ENCODE data around the gene SGCD. TPM values are rescaled to one million over a fixed set of nuclear protein-coding genes. Genes with fewer than 3 reads are reported as not detected.

SGCD gene
- total and polyA plus RNA-seq, 9 of the 15 experiments (the other 6 are each of a cell fraction or from before 2014, with no cell fraction given): not detected

- H3K79me2 ChIP-seq (ENCODE audit: control insufficient read depth, insufficient read depth, low read length): no peaks in the 10 kb centered on the region
- BruUV-seq (replicated peaks): no TSS peak
- FAIRE-seq (no peak), ATAC-seq (no peak), DNase-seq (ENCODE audit: extremely low read depth in 1 of 4, low spot score in 3 of 4) (no peak)
- no peaks in the 10 kb centered on the region for H3K9me3 ChIP-seq (replicated peaks; ENCODE audit: control insufficient read depth, insufficient read depth, low read depth, low read length)
- no peaks in the 10 kb centered on the region for H3K4me1 ChIP-seq (replicated peaks in 1 of 2; ENCODE audit: control insufficient read depth in 2 of 2, insufficient read depth in 2 of 2, low read length in 2 of 2)
- no peak overlapping the region for H3K4me2 ChIP-seq (ENCODE audit: insufficient read depth, low read length)
- no peaks in the 10 kb centered on the region for H4K20me1 ChIP-seq (replicated peaks; ENCODE audit: control insufficient read depth, insufficient read depth, low read length)
- in situ Hi-C loops (cut with MboI): no loop called here
- ChIA-PET POLR2A (no interaction called here), CTCF (ENCODE audit: low intra/inter-chr PET ratio) (no interaction called here)
- H3K9me1 ChIP-seq (ENCODE audit: control insufficient read depth, insufficient read depth, low read length): no peaks in the 10 kb centered on the region
- no peak overlapping the region for H3K27ac ChIP-seq (ENCODE audit: extremely low read depth, low read depth, low read length)
- no peak overlapping the region for H2AFZ ChIP-seq (ENCODE audit: low read depth, low read length)
- H3K27me3 ChIP-seq (ENCODE audit: control insufficient read depth in 2 of 2, insufficient read depth in 2 of 2, low read length in 2 of 2): no peaks in the 10 kb centered on the region
- intact Hi-C loops (cut with micrococcal nuclease): no loop called here
- H3K4me3 ChIP-seq: no peak overlapping the region
- no peak overlapping the region for H3K9ac ChIP-seq (ENCODE audit: insufficient read depth in 1 of 2, low read depth in 2 of 2, low read length in 2 of 2)
- H3K36me3 ChIP-seq (ENCODE audit: control insufficient read depth, insufficient read depth, low read length): no peaks in the 10 kb centered on the region
- 0% methylated on average over 1 of the region's 1 CpG for WGBS (ENCODE audit: insufficient coverage, low coverage, missing lambda C conversion rate)
- TF ChIP-seq ZBTB1 (CRISPR knock-in tag; IDR thresholded peaks at IDR 0.05; ENCODE audit: borderline replicate concordance, low read depth): no peak
- TF ChIP-seq ARID3B (CRISPR knock-in tag; IDR thresholded peaks at IDR 0.05; ENCODE audit: borderline replicate concordance): no peak
- TF ChIP-seq MGA (IDR thresholded peaks at IDR 0.05): no peak
- TF ChIP-seq KAT7 (CRISPR knock-in tag; IDR thresholded peaks at IDR 0.05; ENCODE audit: borderline replicate concordance): no peak
- TF ChIP-seq MTA3 (IDR thresholded peaks at IDR 0.05; ENCODE audit: borderline replicate concordance): no peak
- no peak for TF ChIP-seq ZNF174 (CRISPR knock-in tag; IDR thresholded peaks at IDR 0.05)
- TF ChIP-seq JUN (IDR thresholded peaks at IDR 0.05; ENCODE audit: borderline replicate concordance, low read depth, low read length): no peak
- no peak for TF ChIP-seq JUN (CRISPR knock-in tag; IDR thresholded peaks at IDR 0.05; ENCODE audit: borderline replicate concordance)
- TF ChIP-seq THRA (IDR thresholded peaks at IDR 0.05): no peak
These were observed 31.5 kb upstream of the SGCD start for GRCh38 chr5:156295431-156295830.
